ENCODE data around the gene TWF2.

TWF2 gene

GRCh38 chr3:52197499-52197841 lies 41.5 kb downstream of the TWF2 start:
- peaks cover 49% of the 10 kb centered on the region for H3K4me1 Mint-ChIP-seq
- H3K4me3 Mint-ChIP-seq, result peak overlapping the region; percentile 99
- ATAC-seq, result no peak
- H3K36me3 Mint-ChIP-seq, result peaks cover 18% of the 10 kb centered on the region
- no peaks in the 10 kb centered on the region for H3K27me3 Mint-ChIP-seq
- peak overlapping the region; percentile 94 for H3K27ac Mint-ChIP-seq
- H3K9me3 Mint-ChIP-seq, result no peaks in the 10 kb centered on the region

- no peaks in the 10 kb centered on the region for H3K9me3 Mint-ChIP-seq
- peaks cover 13% of the 10 kb centered on the region for H3K36me3 Mint-ChIP-seq
- peak overlapping the region; percentile 94 for H3K27ac Mint-ChIP-seq
- ATAC-seq, result no peak
- H3K4me3 Mint-ChIP-seq, result no peak overlapping the region
- H3K4me1 Mint-ChIP-seq, result peaks cover 44% of the 10 kb centered on the region
- H3K27me3 Mint-ChIP-seq, result no peaks in the 10 kb centered on the region
Measured at GRCh38 chr3:52196977-52197376, 42.0 kb downstream of the TWF2 start.

GRCh38 chr3:52195823-52196331 lies 43.1 kb downstream of the TWF2 start:
- ATAC-seq, result no peak
- Mint-ChIP-seq H3K9me3 (no peaks in the 10 kb centered on the region), H3K27ac (no peak overlapping the region), H3K4me3 (no peak overlapping the region), H3K36me3 (peaks cover 2% of the 10 kb centered on the region), H3K4me1 (peaks cover 34% of the 10 kb centered on the region), H3K27me3 (no peaks in the 10 kb centered on the region)

GRCh38 chr3:52195291-52195597 lies 43.7 kb downstream of the TWF2 start:
- no peak for ATAC-seq
- Mint-ChIP-seq H3K9me3 (no peaks in the 10 kb centered on the region), H3K4me3 (no peak overlapping the region), H3K27me3 (no peaks in the 10 kb centered on the region), H3K4me1 (peaks cover 32% of the 10 kb centered on the region), H3K27ac (peak overlapping the region; percentile 44), H3K36me3 (no peaks in the 10 kb centered on the region)

- Mint-ChIP-seq H3K27me3 (no peaks in the 10 kb centered on the region), H3K36me3 (no peaks in the 10 kb centered on the region), H3K27ac (peak overlapping the region; percentile 44), H3K9me3 (no peaks in the 10 kb centered on the region), H3K4me3 (no peak overlapping the region), H3K4me1 (peaks cover 27% of the 10 kb centered on the region)
- no peak for ATAC-seq
Measured at GRCh38 chr3:52194485-52195290, 44.3 kb downstream of the TWF2 start.

GRCh38 chr3:52193065-52193464 lies 45.9 kb downstream of the TWF2 start:
- Mint-ChIP-seq H3K9me3 (no peaks in the 10 kb centered on the region), H3K4me1 (peaks cover 24% of the 10 kb centered on the region), H3K27ac (no peak overlapping the region), H3K4me3 (no peak overlapping the region), H3K27me3 (no peaks in the 10 kb centered on the region), H3K36me3 (no peaks in the 10 kb centered on the region)
- no peak for ATAC-seq

- Mint-ChIP-seq H3K4me3 (no peak overlapping the region), H3K4me1 (peaks cover 11% of the 10 kb centered on the region), H3K27me3 (no peaks in the 10 kb centered on the region), H3K27ac (no peak overlapping the region), H3K36me3 (no peaks in the 10 kb centered on the region), H3K9me3 (no peaks in the 10 kb centered on the region)
- no peak for ATAC-seq
Measured at GRCh38 chr3:52191663-52192062, 47.3 kb downstream of the TWF2 start.

- no peaks in the 10 kb centered on the region for H3K36me3 Mint-ChIP-seq
- H3K4me3 Mint-ChIP-seq, result no peak overlapping the region
- H3K4me1 Mint-ChIP-seq, result peaks cover 9% of the 10 kb centered on the region
- H3K27me3 Mint-ChIP-seq, result no peaks in the 10 kb centered on the region
- no peaks in the 10 kb centered on the region for H3K9me3 Mint-ChIP-seq
- H3K27ac Mint-ChIP-seq, result no peak overlapping the region
- no peak for ATAC-seq
Measured at GRCh38 chr3:52190294-52191074, 48.5 kb downstream of the TWF2 start.

- no peaks in the 10 kb centered on the region for H3K9me3 Mint-ChIP-seq
- no peak overlapping the region for H3K4me3 Mint-ChIP-seq
- no peaks in the 10 kb centered on the region for H3K36me3 Mint-ChIP-seq
- peaks cover 9% of the 10 kb centered on the region for H3K4me1 Mint-ChIP-seq
- ATAC-seq, result no peak
- H3K27ac Mint-ChIP-seq, result peak overlapping the region; percentile 74
- no peaks in the 10 kb centered on the region for H3K27me3 Mint-ChIP-seq
Measured at GRCh38 chr3:52188556-52188955, 50.4 kb downstream of the TWF2 start.

GRCh38 chr3:52186729-52187128 lies 52.2 kb downstream of the TWF2 start:
- Mint-ChIP-seq H3K27ac (no peak overlapping the region), H3K4me1 (peaks cover 9% of the 10 kb centered on the region), H3K4me3 (no peak overlapping the region), H3K9me3 (no peaks in the 10 kb centered on the region), H3K27me3 (no peaks in the 10 kb centered on the region), H3K36me3 (no peaks in the 10 kb centered on the region)
- ATAC-seq, result no peak

- Mint-ChIP-seq H3K9me3 (no peaks in the 10 kb centered on the region), H3K27ac (no peak overlapping the region), H3K27me3 (no peaks in the 10 kb centered on the region), H3K4me3 (no peak overlapping the region), H3K4me1 (peaks cover 10% of the 10 kb centered on the region), H3K36me3 (no peaks in the 10 kb centered on the region)
- no peak for ATAC-seq
Measured at GRCh38 chr3:52185837-52186236, 53.1 kb downstream of the TWF2 start.

- Mint-ChIP-seq H3K9me3 (no peaks in the 10 kb centered on the region), H3K27ac (no peak overlapping the region), H3K36me3 (no peaks in the 10 kb centered on the region), H3K4me3 (no peak overlapping the region), H3K27me3 (no peaks in the 10 kb centered on the region), H3K4me1 (peaks cover 15% of the 10 kb centered on the region)
- no peak for ATAC-seq
Measured at GRCh38 chr3:52185311-52185710, 53.6 kb downstream of the TWF2 start.

- ATAC-seq, result no peak
- no peak overlapping the region for H3K27ac Mint-ChIP-seq
- no peaks in the 10 kb centered on the region for H3K36me3 Mint-ChIP-seq
- no peak overlapping the region for H3K4me3 Mint-ChIP-seq
- H3K27me3 Mint-ChIP-seq, result no peaks in the 10 kb centered on the region
- H3K4me1 Mint-ChIP-seq, result peaks cover 19% of the 10 kb centered on the region
- no peaks in the 10 kb centered on the region for H3K9me3 Mint-ChIP-seq
Measured at GRCh38 chr3:52184690-52185089, 54.3 kb downstream of the TWF2 start.

- Mint-ChIP-seq H3K27ac (no peak overlapping the region), H3K4me1 (peaks cover 13% of the 10 kb centered on the region), H3K27me3 (no peaks in the 10 kb centered on the region), H3K36me3 (no peaks in the 10 kb centered on the region), H3K4me3 (no peak overlapping the region), H3K9me3 (no peaks in the 10 kb centered on the region)
- no peak for ATAC-seq
Measured at GRCh38 chr3:52183786-52184445, 55.0 kb downstream of the TWF2 start.

- H3K9me3 Mint-ChIP-seq, result no peaks in the 10 kb centered on the region
- H3K27ac Mint-ChIP-seq, result no peak overlapping the region
- no peaks in the 10 kb centered on the region for H3K27me3 Mint-ChIP-seq
- no peaks in the 10 kb centered on the region for H3K36me3 Mint-ChIP-seq
- no peak for ATAC-seq
- no peak overlapping the region for H3K4me3 Mint-ChIP-seq
- H3K4me1 Mint-ChIP-seq, result peaks cover 10% of the 10 kb centered on the region
Measured at GRCh38 chr3:52182691-52183090, 56.3 kb downstream of the TWF2 start.

Measured in stimulated activated memory B cell treated with anti-CD40 and anti-IgM and Interleukin-4, amounts not matched to agents 10 μg/mL and 1 μg/mL and 100 μg/mL, for 72 hours (primary cell).